ENCODE data around the gene ACTG1. TPM values are rescaled to one million over a fixed set of nuclear protein-coding genes. Genes with fewer than 3 reads are reported as not detected.

Gene ACTG1
- total and polyA plus RNA-seq, 2 of the 13 experiments (the other 11 are each of a cell fraction or from before 2014, with no cell fraction given) = 973 to 1,138 TPM

- TF ChIP-seq YEATS4 (CRISPR knock-in tag; IDR thresholded peaks at IDR 0.05; ENCODE audit: borderline replicate concordance) = no peak
- 0 out of 2 replicates have a peak, but pooled peaks have one; percentile 30 for TF ChIP-seq FIP1L1 (IDR thresholded peaks at IDR 0.05; ENCODE audit: borderline replicate concordance, insufficient read depth, low read depth, low read length)
- no peak for TF ChIP-seq ATF3 (CRISPR knock-in tag; IDR thresholded peaks at IDR 0.05)
- TF ChIP-seq KAT8 (CRISPR knock-in tag; IDR thresholded peaks at IDR 0.05) = peak; percentile 21; the same call in 1 of the 2 replicates
- TF ChIP-seq ZBTB46 (CRISPR knock-in tag; IDR thresholded peaks at IDR 0.05; ENCODE audit: borderline replicate concordance) = no peak
- TF ChIP-seq TEAD2 (CRISPR knock-in tag; IDR thresholded peaks at IDR 0.05) = no peak
- TF ChIP-seq RAD51 (IDR thresholded peaks at IDR 0.05; ENCODE audit: borderline replicate concordance) = no peak
- no peak; the same call in 1 of the 2 replicates for TF ChIP-seq SAFB2 (CRISPR knock-in tag; IDR thresholded peaks at IDR 0.05; ENCODE audit: borderline replicate concordance, low read depth)
- TF ChIP-seq HOXA9 (CRISPR knock-in tag; IDR thresholded peaks at IDR 0.05; ENCODE audit: borderline replicate concordance) = no peak
- TF ChIP-seq ZNF205 (CRISPR knock-in tag; IDR thresholded peaks at IDR 0.05) = 0 out of 2 replicates have a peak, but pooled peaks have one; percentile 18
- no peak for TF ChIP-seq ZNF704 (CRISPR knock-in tag; IDR thresholded peaks at IDR 0.05; ENCODE audit: borderline replicate concordance)
- TF ChIP-seq ISX (CRISPR knock-in tag; conservative IDR thresholded peaks at IDR 0.05) = no peak
- TF ChIP-seq RFXANK (CRISPR knock-in tag; IDR thresholded peaks at IDR 0.05) = no peak
- no peak; the same call in 1 of the 2 replicates for TF ChIP-seq MAZ (IDR thresholded peaks at IDR 0.05; ENCODE audit: borderline replicate concordance, low read depth, low read length)
- no peak; the same call in 1 of the 2 replicates for TF ChIP-seq MAZ (CRISPR knock-in tag; IDR thresholded peaks at IDR 0.05; ENCODE audit: low read depth)
- TF ChIP-seq TARDBP (CRISPR knock-in tag; IDR thresholded peaks at IDR 0.05) = no peak
- no peak for TF ChIP-seq MIXL1 (CRISPR knock-in tag; IDR thresholded peaks at IDR 0.05)
- TF ChIP-seq PPARG (CRISPR knock-in tag; conservative IDR thresholded peaks at IDR 0.05) = no peak
- peak; percentile 77; the same call in 1 of the 2 replicates for TF ChIP-seq CSRNP1 (CRISPR knock-in tag; IDR thresholded peaks at IDR 0.05)
- TF ChIP-seq NCOA5 (CRISPR knock-in tag; IDR thresholded peaks at IDR 0.05) = no peak
- no peak; the same call in 1 of the 2 replicates for TF ChIP-seq ZNF639 (CRISPR knock-in tag; conservative IDR thresholded peaks at IDR 0.05)
- TF ChIP-seq ZNF431 (CRISPR knock-in tag; IDR thresholded peaks at IDR 0.05; ENCODE audit: borderline replicate concordance, low read depth) = no peak
- TF ChIP-seq ZNF644 (CRISPR knock-in tag; IDR thresholded peaks at IDR 0.05; ENCODE audit: low read depth) = no peak
- TF ChIP-seq SMYD3 (CRISPR knock-in tag; IDR thresholded peaks at IDR 0.05) = no peak
- TF ChIP-seq GZF1 (CRISPR knock-in tag; IDR thresholded peaks at IDR 0.05) = no peak
These were observed 1.3 kb upstream of the ACTG1 start (continued) for GRCh38 chr17:81513753-81514488.
